Breast epithelium (tissue), 3 donors: ENCODE results near the gene ATP1A4.

ENCODE experiments used
- POLR2AphosphoS5 ChIP-seq, 3 donors: sonication (generic); formaldehyde crosslinking; IDR thresholded peaks; one replicate each; pipeline ENCODE4 v1.6.1; 2017; ENCODE audit warnings: antibody characterized with exemption in 3 of 3
- TF ChIP-seq, protein P1 (sequence below), 3 donors: fragments of 450-650 bp; IDR thresholded peaks; one replicate each; pipeline ENCODE4 v1.5.1; 2016 to 2017; ENCODE audit warnings: antibody characterized with exemption in 3 of 3, mild to moderate bottlenecking in 3 of 3, moderate library complexity in 3 of 3

DNA sequence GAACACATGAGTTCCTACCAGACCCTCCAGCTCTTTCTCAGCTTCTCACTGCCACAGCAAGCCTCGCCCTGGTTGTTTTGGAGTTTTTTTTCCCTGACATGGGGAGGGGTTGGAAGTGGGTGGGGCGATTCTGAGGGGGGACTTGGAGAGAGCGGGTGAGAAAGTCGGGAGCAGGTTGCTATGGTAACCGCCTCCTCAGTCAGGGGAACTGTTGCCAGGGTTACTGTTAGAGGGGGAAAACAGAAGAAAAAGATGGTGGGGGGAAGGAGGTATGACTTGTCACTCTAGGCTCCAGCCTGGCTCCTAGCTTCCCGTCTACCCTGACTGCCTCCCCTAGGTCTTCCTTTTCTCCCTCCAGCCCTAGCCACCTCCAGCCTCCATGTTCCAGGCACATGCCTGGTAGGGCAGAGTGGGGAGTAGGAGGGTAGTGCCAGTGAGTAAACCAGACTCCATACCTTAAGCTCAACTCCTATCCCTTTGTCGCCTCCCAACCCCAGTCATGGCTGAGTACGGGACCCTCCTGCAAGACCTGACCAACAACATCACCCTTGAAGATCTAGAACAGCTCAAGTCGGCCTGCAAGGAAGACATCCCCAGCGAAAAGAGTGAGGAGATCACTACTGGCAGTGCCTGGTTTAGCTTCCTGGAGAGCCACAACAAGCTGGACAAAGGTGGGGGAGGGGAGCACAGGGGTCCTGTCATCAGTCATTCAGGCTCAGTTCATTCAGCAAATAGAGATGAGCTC lies 59.8 kb downstream of the ATP1A4 start:
- TF ChIP-seq, protein P1, sequence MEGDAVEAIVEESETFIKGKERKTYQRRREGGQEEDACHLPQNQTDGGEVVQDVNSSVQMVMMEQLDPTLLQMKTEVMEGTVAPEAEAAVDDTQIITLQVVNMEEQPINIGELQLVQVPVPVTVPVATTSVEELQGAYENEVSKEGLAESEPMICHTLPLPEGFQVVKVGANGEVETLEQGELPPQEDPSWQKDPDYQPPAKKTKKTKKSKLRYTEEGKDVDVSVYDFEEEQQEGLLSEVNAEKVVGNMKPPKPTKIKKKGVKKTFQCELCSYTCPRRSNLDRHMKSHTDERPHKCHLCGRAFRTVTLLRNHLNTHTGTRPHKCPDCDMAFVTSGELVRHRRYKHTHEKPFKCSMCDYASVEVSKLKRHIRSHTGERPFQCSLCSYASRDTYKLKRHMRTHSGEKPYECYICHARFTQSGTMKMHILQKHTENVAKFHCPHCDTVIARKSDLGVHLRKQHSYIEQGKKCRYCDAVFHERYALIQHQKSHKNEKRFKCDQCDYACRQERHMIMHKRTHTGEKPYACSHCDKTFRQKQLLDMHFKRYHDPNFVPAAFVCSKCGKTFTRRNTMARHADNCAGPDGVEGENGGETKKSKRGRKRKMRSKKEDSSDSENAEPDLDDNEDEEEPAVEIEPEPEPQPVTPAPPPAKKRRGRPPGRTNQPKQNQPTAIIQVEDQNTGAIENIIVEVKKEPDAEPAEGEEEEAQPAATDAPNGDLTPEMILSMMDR (IDR thresholded peaks at IDR 0.05), result no peak
- TF ChIP-seq POLR2AphosphoS5 (IDR thresholded peaks at IDR 0.05), result no peak
